Measurements from ENCODE around the gene PLEKHJ1.

The PLEKHJ1 gene

DNA sequence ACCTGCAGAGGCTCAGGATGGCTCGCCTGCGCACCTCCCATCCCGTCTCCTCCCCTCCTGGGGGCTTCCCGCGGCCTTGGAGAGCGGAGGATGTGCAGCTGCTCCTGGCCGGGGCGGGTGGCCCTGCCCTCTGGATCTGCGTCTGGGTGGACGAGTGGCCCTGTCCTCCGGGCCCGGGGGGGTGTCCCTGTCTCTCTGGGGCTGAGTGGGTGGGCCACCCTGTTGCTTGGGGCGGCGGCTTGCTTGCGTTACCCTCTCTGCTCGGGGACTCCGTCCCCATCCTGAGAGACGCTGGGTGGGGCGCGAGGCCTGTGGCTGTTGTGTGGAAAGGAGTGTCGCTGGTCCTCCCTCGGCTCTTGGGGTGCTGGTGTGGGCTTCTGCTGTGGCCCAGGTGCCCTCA, 37.8 kb downstream of the PLEKHJ1 start:
- Histone ChIP-seq H3K27me3 (ENCODE audit: insufficient read depth, low read depth) (no peaks in the 10 kb centered on the region), H3K79me2 (ENCODE audit: insufficient read depth, low read depth) (no peaks in the 10 kb centered on the region), H4K20me1 (ENCODE audit: insufficient read depth) (no peaks in the 10 kb centered on the region), H2AFZ (ENCODE audit: low read depth) (no peak overlapping the region), H3K4me1 (ENCODE audit: low read depth, poor library complexity, severe bottlenecking) (no peaks in the 10 kb centered on the region), H3K4me2 (no peak overlapping the region), H3K36me3 (ENCODE audit: insufficient read depth) (no peaks in the 10 kb centered on the region), H3K27ac (no peak overlapping the region), H3K4me3 (IDR thresholded peaks at IDR 0.05; ENCODE audit: insufficient read depth, low read depth, low read length) (no peak overlapping the region), H3K9ac (no peak overlapping the region)
- TF ChIP-seq, protein P1, sequence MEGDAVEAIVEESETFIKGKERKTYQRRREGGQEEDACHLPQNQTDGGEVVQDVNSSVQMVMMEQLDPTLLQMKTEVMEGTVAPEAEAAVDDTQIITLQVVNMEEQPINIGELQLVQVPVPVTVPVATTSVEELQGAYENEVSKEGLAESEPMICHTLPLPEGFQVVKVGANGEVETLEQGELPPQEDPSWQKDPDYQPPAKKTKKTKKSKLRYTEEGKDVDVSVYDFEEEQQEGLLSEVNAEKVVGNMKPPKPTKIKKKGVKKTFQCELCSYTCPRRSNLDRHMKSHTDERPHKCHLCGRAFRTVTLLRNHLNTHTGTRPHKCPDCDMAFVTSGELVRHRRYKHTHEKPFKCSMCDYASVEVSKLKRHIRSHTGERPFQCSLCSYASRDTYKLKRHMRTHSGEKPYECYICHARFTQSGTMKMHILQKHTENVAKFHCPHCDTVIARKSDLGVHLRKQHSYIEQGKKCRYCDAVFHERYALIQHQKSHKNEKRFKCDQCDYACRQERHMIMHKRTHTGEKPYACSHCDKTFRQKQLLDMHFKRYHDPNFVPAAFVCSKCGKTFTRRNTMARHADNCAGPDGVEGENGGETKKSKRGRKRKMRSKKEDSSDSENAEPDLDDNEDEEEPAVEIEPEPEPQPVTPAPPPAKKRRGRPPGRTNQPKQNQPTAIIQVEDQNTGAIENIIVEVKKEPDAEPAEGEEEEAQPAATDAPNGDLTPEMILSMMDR (conservative IDR thresholded peaks at IDR 0.05; ENCODE audit: low read depth, low read length), result no peak

DNA sequence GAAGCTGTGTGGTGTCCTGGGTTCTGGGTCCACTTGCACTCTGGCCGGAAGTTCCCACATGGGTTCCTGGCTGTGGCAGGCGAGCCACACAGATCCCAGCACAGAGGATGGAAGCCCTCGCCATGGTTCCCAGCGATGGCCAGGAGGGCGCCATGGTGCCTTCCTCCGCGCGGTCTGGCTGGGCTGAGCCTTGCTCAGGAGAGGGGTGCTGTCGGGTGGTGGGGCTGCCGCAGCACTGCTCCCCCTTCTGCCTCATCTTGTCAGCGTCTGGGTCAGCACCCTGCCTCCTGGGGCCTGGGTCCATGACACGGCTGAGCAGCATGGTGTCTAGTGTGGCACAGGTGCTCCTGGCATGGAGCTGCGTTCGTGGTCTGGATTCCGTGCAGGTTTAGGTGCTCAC, 38.9 kb downstream of the PLEKHJ1 start:
- Histone ChIP-seq H3K27ac (no peak overlapping the region), H3K4me3 (IDR thresholded peaks at IDR 0.05; ENCODE audit: insufficient read depth, low read depth, low read length) (no peak overlapping the region), H3K4me2 (no peak overlapping the region), H4K20me1 (ENCODE audit: insufficient read depth) (no peaks in the 10 kb centered on the region), H2AFZ (ENCODE audit: low read depth) (no peak overlapping the region), H3K36me3 (ENCODE audit: insufficient read depth) (no peaks in the 10 kb centered on the region), H3K9ac (no peak overlapping the region), H3K79me2 (ENCODE audit: insufficient read depth, low read depth) (no peaks in the 10 kb centered on the region), H3K4me1 (ENCODE audit: low read depth, poor library complexity, severe bottlenecking) (no peaks in the 10 kb centered on the region), H3K27me3 (ENCODE audit: insufficient read depth, low read depth) (no peaks in the 10 kb centered on the region)
- TF ChIP-seq, protein P1 (conservative IDR thresholded peaks at IDR 0.05; ENCODE audit: low read depth, low read length), result no peak

DNA sequence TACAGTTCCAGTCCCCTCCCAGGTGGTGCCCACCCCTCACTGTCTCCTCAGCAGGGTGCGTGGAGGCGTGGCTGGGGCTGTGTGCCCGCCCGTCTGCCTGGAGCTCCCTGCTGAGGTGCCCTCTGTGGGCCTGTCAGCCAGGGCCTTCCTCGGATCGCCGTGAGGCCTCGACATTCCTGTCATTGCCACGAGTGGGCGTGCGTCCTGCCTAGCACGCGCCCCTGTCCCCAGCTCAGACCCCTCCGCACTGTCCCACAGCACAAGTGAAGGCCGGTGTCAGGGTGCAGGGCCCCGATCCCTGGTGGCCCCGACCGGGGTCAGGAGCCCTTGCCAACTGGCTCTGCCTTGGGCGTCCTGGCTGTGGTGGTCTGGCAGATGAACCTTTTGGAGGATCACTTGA, 40.2 kb downstream of the PLEKHJ1 start:
- TF ChIP-seq, protein P1 (conservative IDR thresholded peaks at IDR 0.05; ENCODE audit: low read depth, low read length), result no peak
- H3K4me3 ChIP-seq (IDR thresholded peaks at IDR 0.05; ENCODE audit: insufficient read depth, low read depth, low read length), result no peak overlapping the region
- H3K27me3 ChIP-seq (ENCODE audit: insufficient read depth, low read depth), result no peaks in the 10 kb centered on the region
- H4K20me1 ChIP-seq (ENCODE audit: insufficient read depth), result no peaks in the 10 kb centered on the region
- no peak overlapping the region for H3K9ac ChIP-seq
- no peak overlapping the region for H3K4me2 ChIP-seq
- no peak overlapping the region for H3K27ac ChIP-seq
- no peak overlapping the region for H2AFZ ChIP-seq (ENCODE audit: low read depth)
- H3K79me2 ChIP-seq (ENCODE audit: insufficient read depth, low read depth), result no peaks in the 10 kb centered on the region
- no peaks in the 10 kb centered on the region for H3K4me1 ChIP-seq (ENCODE audit: low read depth, poor library complexity, severe bottlenecking)
- H3K36me3 ChIP-seq (ENCODE audit: insufficient read depth), result no peaks in the 10 kb centered on the region; the same call in 1 of the 2 replicates

DNA sequence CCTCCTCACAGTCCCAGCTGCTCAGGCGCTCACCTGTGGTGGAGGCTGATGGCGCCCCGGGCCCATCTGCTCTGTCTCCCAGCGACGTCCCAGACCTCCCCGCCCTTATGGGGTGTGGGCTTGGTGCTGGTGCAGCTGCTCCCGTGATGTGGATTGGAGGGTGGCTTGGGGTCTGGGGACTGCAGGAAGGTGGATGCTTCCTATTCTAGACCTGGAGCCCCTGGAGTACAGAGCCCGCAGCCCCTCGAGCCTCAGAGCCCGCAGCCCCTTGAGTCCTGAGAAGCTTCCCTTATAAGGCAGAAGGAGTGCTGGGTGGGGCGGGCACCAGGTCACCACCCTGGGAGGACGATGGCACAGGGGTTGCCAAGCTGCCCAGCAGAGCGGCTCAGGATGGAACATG, 40.8 kb downstream of the PLEKHJ1 start:
- no peak overlapping the region for H3K9ac ChIP-seq
- no peak overlapping the region for H3K27ac ChIP-seq
- H3K4me3 ChIP-seq (IDR thresholded peaks at IDR 0.05; ENCODE audit: insufficient read depth, low read depth, low read length), result no peak overlapping the region
- no peak overlapping the region for H3K4me2 ChIP-seq
- no peaks in the 10 kb centered on the region for H3K79me2 ChIP-seq (ENCODE audit: insufficient read depth, low read depth)
- TF ChIP-seq, protein P1 (conservative IDR thresholded peaks at IDR 0.05; ENCODE audit: low read depth, low read length), result no peak
- H3K27me3 ChIP-seq (ENCODE audit: insufficient read depth, low read depth), result no peaks in the 10 kb centered on the region
- H3K36me3 ChIP-seq (ENCODE audit: insufficient read depth), result peaks cover 3% of the 10 kb centered on the region; the same call in 1 of the 2 replicates
- H4K20me1 ChIP-seq (ENCODE audit: insufficient read depth), result no peaks in the 10 kb centered on the region
- H2AFZ ChIP-seq (ENCODE audit: low read depth), result no peak overlapping the region
- H3K4me1 ChIP-seq (ENCODE audit: low read depth, poor library complexity, severe bottlenecking), result no peaks in the 10 kb centered on the region
